GM10248 (cell line): Measurements from ENCODE around the gene CDH3.

Experiments
- CTCF ChIA-PET: fragments of 300-600 bp; sonication (Branson Sonifier 250); formaldehyde crosslinking; extraction: SDS; loops from one replicate; lab custom pipeline; 2021; ENCODE audit warnings: antibody characterized with exemption; lab: Yijun Ruan, JAX
- POLR2A ChIA-PET: fragments of 350-650 bp; sonication (Branson Sonifier 250); formaldehyde crosslinking; extraction: SDS; loops from one replicate; lab custom pipeline; 2020; ENCODE audit warnings: antibody characterized with exemption; lab: Yijun Ruan, JAX
- DNase-seq: peaks from one replicate; pipeline ENCODE4 v3.0.0; 2012; ENCODE audit errors: extremely low spot score
- TF ChIP-seq, protein P1 (sequence below): IDR thresholded peaks from 2 replicates; pipeline ENCODE4 v1.5.1; 2012; ENCODE audit warnings: mild to moderate bottlenecking, low read depth; ENCODE audit errors: extremely low read depth, missing control alignments, control extremely low read depth

CDH3 gene

DNA sequence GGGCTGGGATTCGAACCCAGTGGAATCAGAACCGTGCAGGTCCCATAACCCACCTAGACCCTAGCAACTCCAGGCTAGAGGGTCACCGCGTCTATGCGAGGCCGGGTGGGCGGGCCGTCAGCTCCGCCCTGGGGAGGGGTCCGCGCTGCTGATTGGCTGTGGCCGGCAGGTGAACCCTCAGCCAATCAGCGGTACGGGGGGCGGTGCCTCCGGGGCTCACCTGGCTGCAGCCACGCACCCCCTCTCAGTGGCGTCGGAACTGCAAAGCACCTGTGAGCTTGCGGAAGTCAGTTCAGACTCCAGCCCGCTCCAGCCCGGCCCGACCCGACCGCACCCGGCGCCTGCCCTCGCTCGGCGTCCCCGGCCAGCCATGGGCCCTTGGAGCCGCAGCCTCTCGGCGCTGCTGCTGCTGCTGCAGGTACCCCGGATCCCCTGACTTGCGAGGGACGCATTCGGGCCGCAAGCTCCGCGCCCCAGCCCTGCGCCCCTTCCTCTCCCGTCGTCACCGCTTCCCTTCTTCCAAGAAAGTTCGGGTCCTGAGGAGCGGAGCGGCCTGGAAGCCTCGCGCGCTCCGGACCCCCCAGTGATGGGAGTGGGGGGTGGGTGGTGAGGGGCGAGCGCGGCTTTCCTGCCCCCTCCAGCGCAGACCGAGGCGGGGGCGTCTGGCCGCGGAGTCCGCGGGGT lies 92.1 kb downstream of the CDH3 start, which contains the start of gene CDH1:
CDH1 (plus strand) TSS at position 247 of the 684 bp plus-strand sequence; CDS start at position 371, 124 bp downstream.
- peak; percentile 35 for DNase-seq
- ChIA-PET CTCF (interaction anchor here (1.3 kb wide), 1 partner anchor 63 kb away, joined by 5 read pairs; no protein-coding TSS in a partner anchor), POLR2A (no interaction called here)
- TF ChIP-seq, protein P1, sequence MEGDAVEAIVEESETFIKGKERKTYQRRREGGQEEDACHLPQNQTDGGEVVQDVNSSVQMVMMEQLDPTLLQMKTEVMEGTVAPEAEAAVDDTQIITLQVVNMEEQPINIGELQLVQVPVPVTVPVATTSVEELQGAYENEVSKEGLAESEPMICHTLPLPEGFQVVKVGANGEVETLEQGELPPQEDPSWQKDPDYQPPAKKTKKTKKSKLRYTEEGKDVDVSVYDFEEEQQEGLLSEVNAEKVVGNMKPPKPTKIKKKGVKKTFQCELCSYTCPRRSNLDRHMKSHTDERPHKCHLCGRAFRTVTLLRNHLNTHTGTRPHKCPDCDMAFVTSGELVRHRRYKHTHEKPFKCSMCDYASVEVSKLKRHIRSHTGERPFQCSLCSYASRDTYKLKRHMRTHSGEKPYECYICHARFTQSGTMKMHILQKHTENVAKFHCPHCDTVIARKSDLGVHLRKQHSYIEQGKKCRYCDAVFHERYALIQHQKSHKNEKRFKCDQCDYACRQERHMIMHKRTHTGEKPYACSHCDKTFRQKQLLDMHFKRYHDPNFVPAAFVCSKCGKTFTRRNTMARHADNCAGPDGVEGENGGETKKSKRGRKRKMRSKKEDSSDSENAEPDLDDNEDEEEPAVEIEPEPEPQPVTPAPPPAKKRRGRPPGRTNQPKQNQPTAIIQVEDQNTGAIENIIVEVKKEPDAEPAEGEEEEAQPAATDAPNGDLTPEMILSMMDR: no peak

DNA sequence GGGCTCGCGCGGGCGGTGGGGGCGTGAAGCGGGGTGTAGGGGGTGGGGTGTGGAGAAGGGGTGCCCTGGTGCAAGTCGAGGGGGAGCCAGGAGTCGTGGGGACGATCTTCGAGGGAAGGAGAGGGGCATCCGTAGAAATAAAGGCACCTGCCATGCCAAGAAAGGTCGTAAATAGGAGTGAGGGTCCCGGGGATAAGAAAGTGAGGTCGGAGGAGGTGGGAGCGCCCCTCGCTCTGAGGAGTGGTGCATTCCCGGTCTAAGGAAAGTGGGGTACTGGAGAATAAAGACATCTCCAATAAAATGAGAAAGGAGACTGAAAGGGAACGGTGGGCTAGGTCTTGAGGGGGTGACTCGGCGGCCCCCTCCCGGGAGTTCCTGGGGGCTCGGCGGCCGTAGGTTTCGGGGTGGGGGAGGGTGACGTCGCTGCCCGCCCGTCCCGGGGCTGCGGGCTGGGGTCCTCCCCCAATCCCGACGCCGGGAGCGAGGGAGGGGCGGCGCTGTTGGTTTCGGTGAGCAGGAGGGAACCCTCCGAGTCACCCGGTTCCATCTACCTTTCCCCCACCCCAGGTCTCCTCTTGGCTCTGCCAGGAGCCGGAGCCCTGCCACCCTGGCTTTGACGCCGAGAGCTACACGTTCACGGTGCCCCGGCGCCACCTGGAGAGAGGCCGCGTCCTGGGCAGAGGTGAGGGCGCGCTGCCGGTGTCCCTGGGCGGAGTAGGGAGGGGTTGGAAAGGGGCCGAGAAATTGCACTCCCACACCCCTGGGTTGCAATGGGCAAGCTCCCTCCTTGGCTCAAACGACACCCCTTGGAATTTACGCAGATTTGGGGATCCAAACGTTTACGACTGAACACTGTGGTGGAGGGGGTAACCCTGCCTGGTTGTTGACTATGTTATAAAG lies 92.9 kb downstream of the CDH3 start:
- CTCF ChIA-PET: interaction anchor here (0.9 to 1.5 kb wide), 4 partner anchors 10 to 31 kb away, joined by 3 to 4 read pairs (median 3); no protein-coding TSS in a partner anchor
- DNase-seq: no peak
- TF ChIP-seq, protein P1: no peak
- POLR2A ChIA-PET: no interaction called here

DNA sequence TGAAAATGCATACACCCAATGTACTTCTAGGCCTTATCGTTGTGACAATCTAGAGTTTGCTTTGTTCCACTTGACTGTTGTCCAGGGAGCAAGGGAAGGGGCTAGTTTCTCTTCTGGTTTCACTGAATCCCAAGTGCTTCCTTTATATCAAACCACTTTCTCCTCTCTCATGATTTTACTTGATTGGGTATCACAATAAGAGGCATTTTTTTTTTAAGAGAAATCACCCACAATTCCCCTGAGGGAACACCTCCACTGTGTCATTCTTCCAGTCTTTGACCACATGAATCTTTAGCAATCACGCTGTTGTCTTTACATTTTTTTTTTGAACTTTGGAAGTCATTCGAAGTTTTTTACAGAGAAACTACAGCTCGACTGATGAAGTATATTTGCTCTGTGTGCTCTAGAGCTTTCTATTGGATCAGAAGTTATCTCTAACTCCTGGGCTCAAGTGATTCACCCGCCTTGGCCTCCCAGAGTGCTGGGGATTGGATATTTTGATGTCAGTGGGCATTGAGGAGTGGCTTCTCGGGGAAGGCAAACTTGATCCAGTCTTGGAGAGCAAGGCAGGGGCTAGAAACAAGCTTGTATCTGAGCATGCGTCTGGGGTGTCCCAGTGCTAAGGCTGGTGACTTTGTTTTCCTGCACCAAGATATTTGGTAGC lies 95.0 kb downstream of the CDH3 start:
- ChIA-PET CTCF (interaction anchor here (1.4 kb wide), 1 partner anchor 11 kb away, joined by 4 read pairs; no protein-coding TSS in a partner anchor), POLR2A (interaction anchor here (0.9 kb wide), 1 partner anchor 17 kb away, joined by 13 read pairs; no protein-coding TSS in a partner anchor)
- TF ChIP-seq, protein P1: no peak
- DNase-seq: no peak

DNA sequence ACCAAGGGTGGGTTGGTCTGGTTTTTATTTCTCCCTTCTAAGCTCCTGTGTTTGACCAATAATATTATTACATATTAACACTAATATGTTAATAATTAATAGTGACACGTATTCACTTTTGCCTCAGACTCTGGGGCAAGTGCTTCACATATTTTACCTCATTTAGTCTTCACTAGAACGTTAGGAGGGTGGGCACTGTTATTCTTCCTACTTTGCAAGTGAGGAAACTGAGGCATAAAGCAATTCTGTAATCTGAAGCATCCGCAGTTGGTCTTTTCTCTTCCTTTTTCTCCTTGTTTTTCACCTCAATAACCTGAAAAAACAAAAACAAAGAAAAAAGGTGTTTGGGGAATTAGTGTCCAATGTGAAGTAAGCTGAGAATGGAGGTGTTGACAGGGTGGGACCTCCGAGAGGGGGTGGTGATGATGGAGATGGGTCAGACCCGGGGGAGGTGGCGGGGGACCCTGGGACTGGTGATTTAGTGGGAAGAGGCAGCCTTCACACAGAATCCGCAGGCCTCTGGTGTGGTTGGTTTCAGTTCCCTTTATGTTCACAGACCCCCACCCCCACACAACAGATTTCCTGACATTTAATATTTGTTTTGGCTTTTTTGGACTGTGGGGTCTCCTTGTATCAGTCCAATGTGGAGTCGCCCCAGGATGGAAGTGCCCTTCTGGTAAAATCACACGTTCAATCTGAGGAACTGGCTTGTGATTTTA lies 95.7 kb downstream of the CDH3 start:
- POLR2A ChIA-PET: interaction anchor here (0.6 to 0.9 kb wide), 2 partner anchors 11 to 16 kb away, joined by 4 to 13 read pairs; no protein-coding TSS in a partner anchor

DNA sequence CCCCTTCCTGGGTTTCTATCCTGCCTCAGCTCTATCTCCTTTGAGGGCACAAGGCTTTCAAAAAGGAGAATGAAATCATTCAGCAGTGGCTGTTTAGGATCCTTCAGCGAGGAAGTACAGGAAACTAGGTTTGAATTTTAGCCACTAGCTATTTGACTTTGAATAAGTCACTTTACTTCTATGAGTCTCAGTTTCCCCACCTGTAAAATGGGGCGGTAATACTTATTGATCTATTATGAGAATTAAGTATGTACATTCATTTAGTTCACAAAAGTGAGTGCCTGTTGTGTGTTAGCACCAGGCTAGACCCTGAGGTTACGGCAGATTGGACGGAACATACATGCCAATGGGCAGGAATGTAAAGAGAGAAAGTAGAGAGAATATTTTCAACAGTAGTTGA lies 98.6 kb downstream of the CDH3 start:
- CTCF ChIA-PET: interaction anchor here (1.1 to 1.6 kb wide), 4 partner anchors 9 to 215 kb away, joined by 3 to 6 read pairs (median 4); no protein-coding TSS in a partner anchor
- POLR2A ChIA-PET: interaction anchor here (0.6 kb wide), 1 partner anchor 1153 kb away, joined by 6 read pairs; no protein-coding TSS in a partner anchor
- no peak for DNase-seq
- TF ChIP-seq, protein P1: no peak

More for the DNA sequence above, 95.7 kb downstream of the CDH3 start:
- TF ChIP-seq, protein P1: no peak
- DNase-seq: no peak
- CTCF ChIA-PET: interaction anchor here (1.4 kb wide), 1 partner anchor 10 kb away, joined by 4 read pairs; no protein-coding TSS in a partner anchor
